GM18499 (cell line): ENCODE measurements around the gene ADAM22.
"Not testable (repeated sequence)": the region's sequence is repeated elsewhere in the genome, so short reads cannot be mapped to it uniquely, and the experiment has no call there.

ENCODE experiments used
- ATAC-seq: cut with Tn5 transposase; IDR thresholded peaks from one replicate; pipeline ENCODE4 v1.9.1; 2021; ENCODE audit warnings: moderate number of reproducible peaks; ENCODE audit not compliant: insufficient read depth, unreplicated experiment

The ADAM22 gene

DNA sequence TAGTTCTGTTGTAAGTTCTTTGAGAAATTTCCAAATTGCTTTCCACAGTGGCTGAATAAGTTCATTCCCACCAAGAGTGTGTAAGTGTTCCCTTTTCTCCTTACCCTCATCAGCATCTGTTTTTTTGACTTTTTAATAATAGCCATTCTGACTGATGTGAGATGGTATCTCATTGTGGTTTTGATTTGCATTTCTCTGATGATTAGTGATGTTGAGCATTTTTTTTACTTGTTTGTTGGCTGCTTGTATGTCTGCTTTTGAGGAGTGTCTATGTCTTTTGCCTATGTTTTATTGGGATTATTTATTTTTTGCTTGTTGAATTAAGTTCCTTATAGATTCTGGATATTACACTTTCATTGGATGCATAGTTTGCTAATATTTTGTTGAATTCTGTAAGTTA lies 11.9 kb downstream of the ADAM22 start:
- not testable (repeated sequence) for ATAC-seq

DNA sequence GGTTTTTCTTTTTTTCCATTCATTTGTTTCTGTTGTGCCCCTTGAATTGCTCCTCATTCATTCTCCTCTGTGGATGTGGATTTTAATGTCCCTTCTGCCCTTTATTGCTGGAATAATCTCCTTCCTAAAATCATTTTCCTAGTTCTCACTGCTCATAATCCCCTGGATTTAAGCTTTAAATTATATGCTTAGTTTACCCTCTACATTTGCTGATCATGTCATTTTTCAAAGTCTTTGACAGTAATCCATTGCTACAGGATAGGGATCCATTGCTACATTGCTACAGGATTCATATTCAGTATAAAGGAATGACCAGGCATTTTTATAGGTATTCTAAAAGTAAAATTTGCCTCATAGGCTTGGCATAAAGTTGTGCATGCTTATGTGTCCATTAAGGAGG lies 14.3 kb downstream of the ADAM22 start:
- ATAC-seq = no peak

DNA sequence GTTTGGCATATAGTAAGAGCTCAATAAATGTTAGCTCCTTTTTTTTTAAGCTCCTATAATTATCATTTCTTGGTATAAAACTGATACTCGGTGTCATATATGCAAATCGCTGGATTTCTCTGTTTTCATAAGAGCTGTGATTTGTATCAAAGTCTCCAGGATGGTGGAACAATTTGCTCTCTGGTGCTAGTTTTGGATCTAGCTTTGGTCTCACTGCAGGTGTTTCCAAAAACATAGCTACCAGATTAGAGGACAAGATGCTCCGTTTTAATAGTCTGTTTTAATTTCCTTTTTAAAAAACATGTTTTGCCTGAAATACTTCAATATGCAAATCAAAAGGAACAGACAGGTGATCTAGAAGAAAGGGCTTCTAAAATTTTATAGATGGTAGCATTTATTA lies 25.3 kb downstream of the ADAM22 start:
- no peak for ATAC-seq

DNA sequence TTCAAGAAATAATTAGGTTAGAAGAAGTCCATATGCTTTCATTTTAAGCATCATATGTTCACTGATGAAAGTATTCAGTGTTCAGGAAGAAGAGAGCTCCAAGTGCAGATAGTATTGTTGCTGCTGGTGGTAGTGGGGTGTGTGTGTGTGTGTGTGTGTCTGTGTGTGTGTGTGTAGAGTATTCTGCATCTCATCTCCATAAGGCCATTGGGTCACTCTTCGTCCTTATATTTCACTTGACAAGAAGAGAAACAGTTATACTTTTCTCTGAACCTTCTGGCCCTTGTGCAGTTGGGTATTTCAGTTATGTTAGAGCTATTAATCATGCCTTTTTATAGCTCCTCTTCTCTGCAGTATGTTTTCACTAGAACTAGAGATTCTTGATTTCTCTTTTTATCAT lies 26.2 kb downstream of the ADAM22 start:
- ATAC-seq = no peak

DNA sequence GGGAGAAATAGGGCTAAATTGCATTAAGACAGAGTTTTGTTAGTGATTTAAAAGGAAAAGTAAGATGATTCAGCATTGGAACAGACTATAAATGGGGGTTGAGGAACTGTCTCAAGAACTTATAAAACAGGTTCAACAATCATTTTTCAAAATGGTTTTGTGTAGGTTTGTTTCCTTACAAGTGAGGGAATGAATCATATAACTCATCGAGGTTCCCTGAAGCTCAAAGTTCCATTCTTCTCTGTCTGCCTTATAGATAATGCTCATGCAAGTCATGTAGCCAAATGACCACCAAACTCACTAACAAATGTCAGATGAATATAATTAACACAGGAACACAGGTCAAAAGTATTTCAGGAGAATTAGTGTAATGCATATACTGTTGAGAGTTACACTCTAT lies 27.7 kb downstream of the ADAM22 start:
- ATAC-seq = no peak

DNA sequence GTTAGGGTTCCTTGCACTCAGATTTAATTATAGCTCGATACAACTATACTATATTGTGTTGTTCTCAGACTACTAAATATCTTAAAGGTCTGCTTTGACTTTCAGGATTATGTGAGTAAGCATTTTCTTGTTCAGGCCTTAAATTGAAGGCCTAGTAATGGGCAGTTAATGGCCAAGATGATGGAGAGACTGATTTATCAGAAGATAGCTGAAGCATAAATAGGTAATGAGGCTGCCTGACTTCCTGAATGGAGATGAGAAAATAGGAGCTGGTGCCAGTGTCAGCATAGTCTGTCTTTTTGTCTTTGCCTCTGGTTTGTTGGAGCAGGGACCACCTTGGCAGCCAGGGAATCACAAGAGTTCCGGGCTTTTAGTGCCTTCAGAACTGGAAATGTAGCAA lies 32.2 kb downstream of the ADAM22 start:
- ATAC-seq = no peak

DNA sequence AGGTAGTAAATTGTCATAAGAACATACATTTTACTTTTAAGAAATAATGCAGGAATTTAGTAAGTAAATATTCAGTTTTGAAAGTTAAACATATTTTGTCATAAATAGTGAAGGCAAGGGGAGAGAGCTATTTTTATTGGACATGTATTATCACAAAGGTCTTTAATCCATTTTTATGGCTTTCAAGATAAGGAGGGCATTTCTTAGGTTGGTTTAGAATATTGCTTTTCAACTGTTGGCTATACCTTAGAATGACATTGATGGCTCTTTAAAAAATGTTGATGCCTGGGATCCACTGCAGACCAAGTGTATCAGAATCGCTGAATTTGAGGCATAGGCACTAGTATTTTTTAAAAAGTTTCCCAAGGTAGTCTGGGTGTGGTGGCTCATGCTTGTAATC lies 34.0 kb downstream of the ADAM22 start:
- ATAC-seq = no peak

DNA sequence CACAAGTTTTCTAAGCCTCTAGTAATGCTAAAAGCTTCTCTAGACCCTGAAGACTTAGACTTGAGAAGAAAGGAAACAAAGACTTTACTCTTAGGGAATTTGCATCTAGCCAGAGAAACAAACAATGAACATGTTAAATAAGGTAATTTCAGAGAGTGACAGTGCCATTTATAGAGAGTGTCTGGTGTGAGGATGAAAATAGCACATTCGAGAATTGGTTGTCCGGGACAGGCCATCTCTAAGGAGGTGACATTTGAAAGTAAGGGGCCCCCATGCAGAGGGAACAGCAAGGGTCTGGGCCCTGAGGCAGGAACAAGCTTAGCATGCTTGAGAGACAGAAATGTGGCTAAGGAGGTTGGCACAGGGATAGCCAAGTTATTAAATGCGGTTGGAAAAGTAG lies 48.1 kb downstream of the ADAM22 start:
- ATAC-seq = no peak

DNA sequence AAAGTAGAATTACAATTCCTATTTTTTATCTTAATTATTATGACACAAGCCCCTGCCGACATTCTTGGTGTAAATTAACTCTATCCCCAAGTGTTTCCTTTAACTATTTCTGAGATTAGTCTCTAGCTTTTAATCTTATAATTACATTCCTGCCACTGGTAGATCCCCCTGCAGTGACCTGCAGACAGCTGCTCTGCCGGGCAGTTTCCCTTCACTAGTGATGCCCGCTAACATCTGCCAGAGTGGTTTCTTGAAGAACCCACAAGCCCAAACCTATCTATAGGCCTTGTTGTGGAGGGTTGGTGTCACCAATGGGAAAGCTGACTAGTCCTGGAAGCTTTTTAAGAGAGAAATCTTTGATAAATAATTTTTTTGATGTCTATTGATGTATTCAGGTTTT lies 50.0 kb downstream of the ADAM22 start:
- ATAC-seq = no peak

DNA sequence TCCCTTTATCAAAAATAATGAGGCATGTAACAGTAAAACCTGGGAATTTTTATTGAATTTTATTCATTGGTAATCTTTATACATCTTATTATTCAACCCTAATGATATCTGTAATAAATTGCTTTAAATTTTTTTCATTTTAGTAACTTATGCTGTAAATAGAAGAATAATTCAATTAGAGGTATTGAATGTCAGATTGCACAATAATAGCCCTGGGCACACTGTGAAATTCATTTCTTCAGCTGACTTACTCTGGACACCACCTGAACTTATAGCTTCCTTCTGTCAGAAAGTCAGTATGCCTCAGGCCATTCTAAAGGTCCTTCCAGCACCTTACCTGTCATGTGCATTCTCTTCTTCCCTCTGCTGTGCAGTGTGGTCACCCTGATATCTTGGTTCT lies 59.2 kb downstream of the ADAM22 start:
- no peak for ATAC-seq

DNA sequence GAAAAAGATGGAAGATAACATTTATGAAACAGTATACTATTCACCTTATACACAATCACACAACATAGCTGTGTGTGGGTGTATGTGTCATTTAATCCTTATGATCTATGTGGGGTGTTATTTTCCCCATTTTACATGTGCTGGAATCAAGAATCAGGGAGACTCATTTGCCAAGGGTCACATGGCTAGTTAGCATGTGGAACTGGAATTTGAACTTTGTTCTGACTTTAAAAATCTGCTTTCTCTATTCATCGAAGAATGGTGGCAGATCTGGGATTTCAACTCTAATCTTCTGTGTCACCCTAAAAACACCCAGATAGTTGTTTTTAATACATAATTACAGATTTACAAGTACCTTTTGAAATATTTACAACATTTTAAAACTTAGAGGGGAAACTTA lies 65.2 kb downstream of the ADAM22 start:
- no peak for ATAC-seq

DNA sequence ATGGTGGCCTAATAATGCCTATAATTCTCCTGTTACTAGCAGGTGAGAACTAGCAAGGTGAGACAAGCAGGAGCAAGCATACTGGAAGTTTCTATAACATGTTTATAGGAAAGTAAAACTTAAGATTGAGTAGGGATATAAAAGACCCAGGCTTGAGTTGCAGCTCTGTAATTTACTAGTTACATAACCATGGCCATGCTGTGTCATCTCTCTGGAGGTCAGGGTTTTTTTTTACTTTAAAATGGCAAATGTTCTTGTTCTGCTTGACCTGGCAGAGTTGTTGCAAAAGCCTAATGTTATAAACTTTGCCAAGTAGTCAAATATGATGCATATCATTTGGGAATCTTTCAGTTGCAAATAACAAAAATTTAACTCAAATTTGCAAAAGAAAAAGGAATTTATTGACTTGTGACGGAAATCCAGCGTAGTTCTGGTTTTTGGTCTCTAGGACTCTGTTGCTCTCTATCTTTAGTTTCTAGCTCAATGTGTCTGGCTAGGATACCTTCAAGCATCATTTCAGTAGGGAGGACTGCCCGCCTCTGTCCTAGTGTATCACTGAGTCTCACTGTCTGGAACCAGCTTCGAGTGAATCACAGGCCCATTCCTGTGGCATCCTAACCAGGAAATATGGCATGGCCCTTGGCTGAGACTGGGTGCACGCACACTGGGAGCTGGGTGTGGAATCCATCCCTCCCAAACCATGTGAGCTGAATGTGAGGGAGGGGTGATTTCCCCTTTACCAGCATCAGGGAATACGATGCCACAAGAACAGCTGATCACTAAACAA lies 67.9 kb downstream of the ADAM22 start:
- no peak for ATAC-seq

DNA sequence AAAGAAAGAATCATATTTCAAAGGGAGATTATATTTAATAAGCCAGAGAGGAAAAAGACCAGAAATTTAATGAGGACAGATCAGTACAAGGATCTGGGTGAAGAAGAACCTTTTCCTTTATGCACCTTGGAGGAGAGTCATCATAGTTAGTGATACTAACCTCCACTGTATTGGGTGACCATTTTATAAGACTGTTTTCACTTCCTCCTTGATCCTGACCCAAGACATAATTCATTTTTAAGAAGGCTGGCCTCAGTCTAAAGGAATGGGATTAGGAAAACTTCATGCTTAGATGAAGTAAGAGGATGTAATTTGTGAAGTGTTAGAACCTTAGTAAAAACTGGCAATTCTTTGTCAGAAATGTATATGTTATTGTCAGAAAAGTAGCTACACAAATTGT lies 68.6 kb downstream of the ADAM22 start:
- ATAC-seq = no peak

DNA sequence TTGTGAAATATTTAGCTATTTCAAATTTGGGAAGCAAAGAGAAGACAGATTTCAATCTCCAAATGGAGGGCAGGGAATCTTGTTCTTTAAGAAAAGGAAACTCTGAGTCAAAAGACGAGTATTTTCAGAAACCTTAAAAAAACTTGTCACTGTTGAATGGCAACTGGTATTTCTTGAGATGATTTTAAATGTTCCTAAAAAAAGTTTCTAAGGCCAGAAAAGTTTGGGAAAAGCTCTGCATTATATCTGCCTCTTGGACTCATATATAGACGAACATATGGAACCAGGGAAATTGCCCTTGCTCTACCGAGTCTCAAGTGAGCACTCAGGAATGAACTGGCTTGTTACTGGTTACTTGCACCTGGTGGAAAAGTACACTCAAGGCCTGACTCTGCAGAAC lies 69.5 kb downstream of the ADAM22 start:
- ATAC-seq = no peak

DNA sequence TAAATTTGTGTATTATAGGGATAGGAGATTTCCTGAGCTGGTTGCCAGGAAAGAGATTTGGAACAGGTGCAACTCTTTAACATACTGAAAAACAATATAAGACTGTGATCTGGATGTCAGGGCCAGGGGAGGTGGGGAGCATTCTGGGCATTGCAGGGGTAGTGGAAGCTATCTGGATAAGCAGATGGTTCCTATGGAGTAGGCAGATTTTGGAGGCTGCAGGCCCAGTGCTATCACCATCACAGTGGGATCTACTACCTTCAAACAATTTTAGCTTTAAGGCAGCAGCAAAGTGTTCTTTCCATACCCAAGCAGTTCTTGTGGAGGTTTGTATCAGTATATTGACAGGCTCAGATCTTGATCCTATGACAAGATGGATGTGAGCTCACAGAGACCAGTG lies 71.1 kb downstream of the ADAM22 start:
- ATAC-seq = no peak

DNA sequence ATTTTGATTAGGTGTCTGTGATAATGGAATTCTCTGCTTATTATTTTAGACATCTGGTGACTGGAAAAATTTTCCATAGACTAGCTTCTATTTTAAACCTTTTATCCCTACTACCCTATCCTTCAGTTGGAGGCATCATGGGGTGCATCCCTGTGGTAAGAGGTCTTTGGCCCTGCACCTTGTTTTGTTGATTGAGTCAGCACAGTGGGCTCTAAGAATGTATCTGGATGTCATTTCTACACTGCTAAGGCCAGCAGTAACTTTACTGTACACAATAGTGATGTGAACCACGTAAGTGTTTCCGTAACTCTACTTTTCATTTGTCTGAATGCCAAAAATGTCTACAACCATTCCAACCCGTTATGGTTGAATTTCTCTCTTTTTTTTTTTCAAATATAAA lies 75.6 kb downstream of the ADAM22 start:
- no peak for ATAC-seq

DNA sequence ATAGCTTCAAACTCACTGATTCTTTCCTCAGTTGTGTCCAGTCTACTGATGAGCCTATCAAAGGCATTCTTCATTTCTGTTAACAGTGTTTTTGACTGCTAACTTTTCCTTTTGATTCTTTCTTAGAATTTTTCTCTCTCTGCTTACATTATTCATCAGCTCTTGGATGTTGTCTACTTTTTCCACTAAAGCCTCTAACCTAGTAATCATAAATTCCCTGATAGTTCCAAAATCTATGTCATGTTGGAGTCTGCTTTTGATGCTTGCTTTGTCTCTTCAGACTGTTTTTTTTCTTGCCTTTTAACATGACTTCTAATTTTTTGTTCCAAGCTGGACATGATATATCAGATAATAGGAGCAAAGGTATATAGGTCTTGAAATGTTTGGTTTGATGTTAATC lies 78.0 kb downstream of the ADAM22 start:
- no peak for ATAC-seq

DNA sequence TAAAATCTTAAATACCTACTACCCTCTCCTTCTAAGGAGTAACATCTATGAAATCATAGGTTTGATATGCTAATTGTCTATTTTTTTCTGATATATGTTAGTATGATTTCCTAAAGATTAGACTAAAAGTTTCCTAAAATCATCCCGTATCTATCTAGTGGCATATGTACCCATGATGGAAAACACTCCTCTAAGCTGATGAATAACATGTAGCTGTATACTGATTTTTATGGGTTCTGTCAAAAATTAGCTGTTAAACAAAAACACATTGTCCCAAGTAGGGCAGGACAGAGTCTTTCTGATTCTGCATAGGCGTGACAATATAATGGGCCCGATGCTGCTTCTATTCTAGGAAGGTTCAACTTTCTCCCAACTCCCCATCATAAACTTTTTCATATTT lies 79.9 kb downstream of the ADAM22 start:
- no peak for ATAC-seq

DNA sequence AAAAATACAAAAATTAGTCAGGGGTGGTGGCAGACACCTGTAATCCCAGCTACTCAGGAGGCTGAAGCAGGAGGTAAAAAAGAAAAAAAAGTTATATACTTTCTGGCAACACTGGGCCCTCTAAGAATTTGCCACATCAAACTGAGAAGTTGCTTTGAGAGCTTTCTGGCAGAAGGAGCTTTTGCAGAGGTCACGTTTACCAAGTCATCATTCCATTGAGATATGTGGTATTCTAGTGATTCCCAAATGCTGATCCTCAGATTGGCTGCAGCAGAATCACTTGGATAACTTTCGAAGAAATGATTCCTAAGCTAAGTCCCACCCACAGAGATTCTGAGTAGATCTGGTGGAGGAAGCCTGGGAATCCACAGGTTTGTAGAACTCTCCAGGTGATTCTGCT lies 80.5 kb downstream of the ADAM22 start:
- no peak for ATAC-seq

DNA sequence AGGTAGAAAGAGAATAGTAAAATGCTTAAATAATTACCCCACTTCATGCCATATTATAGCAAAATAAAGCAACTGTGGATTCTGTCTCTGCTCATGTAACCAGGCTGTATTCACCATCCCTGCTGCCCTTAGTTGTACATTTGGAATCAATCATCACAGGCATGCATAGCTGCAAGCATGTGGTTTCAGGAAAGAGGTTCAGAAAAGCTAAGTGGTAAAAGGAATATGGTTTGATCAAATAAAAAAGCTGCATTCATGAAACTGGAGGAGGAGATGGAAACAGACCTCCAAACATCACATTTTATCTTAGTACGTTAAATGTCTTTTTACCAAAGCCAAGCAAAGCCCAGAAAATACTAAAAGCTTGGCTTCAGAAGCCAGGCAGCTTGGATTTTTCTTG lies 81.3 kb downstream of the ADAM22 start:
- ATAC-seq = no peak

DNA sequence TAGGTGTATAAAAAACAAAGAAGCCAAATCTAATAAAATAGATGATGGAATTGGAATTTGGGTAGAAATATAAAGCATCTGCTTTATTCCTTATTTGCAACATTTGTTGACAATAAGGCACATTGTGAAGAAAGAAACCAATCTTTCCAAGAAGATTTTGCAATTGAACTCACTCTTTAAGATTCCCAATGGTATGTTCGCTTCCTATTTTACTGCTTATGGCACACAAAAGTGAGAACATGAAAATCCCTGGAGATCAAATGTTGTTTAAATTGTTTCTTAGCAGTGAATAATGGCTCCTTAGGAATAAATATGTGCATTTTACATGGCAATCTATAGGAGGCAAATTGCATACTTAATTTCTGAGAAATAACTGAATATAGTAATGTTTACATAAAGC lies 84.5 kb downstream of the ADAM22 start:
- no peak for ATAC-seq

DNA sequence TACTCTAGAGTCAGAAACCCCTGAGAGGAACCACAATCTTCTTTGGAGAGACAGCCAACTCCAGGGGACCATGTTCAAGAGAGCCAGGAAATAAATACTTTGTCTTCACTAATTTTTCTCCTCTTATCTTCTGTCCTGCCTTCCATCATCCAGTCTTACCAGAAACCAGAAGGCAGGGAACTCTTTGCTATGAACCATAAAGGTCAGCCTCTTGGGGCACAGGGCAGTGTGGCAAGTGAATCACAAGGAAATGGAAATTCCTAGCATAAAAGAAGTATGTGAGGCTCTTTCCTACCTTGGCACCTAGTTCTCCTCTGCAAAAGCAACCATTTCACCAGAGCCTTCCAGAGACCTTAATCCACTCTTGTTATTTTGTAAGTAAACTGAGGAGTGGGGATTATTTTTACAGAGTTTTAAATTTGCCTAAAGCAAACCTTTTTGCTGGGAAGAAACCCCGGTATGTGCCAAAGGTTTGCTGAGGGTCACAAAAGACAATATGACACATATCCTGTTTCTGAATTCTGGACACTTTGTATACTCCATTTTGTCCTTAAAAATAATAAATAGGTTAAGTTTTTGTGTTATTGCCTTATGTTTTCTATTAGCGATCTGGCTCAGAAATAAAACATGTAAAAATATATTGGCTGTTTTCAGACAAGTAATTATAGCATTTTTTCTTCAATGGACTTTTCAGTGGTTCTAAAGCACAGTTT lies 87.1 kb downstream of the ADAM22 start:
- no peak for ATAC-seq
